Activated T-helper 17 cell treated with anti-CD3 and anti-CD28 coated beads, Interleukin-2, amount 50 U/mL, for 72 hours (primary cell): ENCODE results near the gene HDAC4. TPM values are rescaled to one million over a fixed set of nuclear protein-coding genes. Genes with fewer than 3 reads are reported as not detected.
A peak's percentile ranks its signal among the peaks of the same experiment; 100 is the strongest.

Experiments
- ATAC-seq: fragments of 150-1000 bp; cut with Tn5 transposase; replicated peaks from 2 replicates; pipeline ENCODE4 v1.10.0; 2021; ENCODE audit warnings: mild to moderate bottlenecking, moderate library complexity
- H3K27ac Mint-ChIP-seq: one replicate; pipeline ENCODE4 v1.8.0; 2022; ENCODE audit warnings: mixed read lengths
- H3K27me3 Mint-ChIP-seq: one replicate; pipeline ENCODE4 v1.8.0; 2022; ENCODE audit warnings: mixed read lengths
- H3K36me3 Mint-ChIP-seq: one replicate; pipeline ENCODE4 v1.8.0; 2022; ENCODE audit warnings: low read depth, mild to moderate bottlenecking, mixed read lengths
- H3K4me1 Mint-ChIP-seq: one replicate; pipeline ENCODE4 v1.8.0; 2022; ENCODE audit warnings: mixed read lengths
- H3K4me3 Mint-ChIP-seq: one replicate; pipeline ENCODE4 v1.8.0; 2022; ENCODE audit warnings: mild to moderate bottlenecking, mixed read lengths
- H3K9me3 Mint-ChIP-seq: one replicate; pipeline ENCODE4 v1.8.0; 2022; ENCODE audit warnings: mixed read lengths
- total RNA-seq, 2 donors: library from RNA; stranded (reverse); gene quantifications; one replicate each; pipeline ENCODE4 v1.2.3, GENCODE V29; 2022

The HDAC4 gene
- total RNA-seq, 2 donors from 2014 or later: 34.3 to 52.9 TPM

DNA sequence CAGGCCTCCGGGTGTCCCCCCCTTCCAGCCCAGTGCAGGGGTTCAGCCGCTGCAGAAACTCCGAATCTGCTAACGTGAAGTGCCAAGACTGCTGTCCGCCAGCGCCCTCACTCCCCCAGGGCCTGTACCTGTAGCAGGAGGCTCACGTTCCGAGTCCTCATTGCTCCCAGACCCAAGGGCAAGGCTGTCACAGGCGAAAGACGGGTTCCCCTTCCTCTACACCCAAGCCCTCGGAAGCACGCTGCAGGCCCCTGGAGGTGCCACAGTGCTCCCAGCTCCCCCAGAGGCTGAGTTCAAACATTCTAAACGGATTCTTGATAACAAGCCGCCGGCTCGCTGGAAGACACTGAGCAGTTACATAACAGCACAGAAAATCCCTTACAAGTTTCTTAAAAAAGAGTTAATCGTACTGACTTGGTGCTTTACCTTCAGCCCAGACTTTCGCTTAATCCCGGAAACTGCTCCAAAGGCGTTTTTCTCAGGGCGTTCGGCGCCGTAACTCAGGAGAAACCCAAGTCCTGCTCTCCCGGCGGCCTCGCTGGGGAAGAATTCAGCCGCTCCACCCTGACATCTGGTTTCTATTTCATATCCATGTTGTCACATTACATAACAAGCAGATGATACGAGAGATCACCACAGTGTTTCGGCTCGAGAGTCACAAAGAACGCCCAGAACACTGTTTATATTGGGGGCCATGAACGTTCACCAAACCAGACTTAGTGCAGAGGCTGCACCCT is 92.0 kb downstream of the HDAC4 start:
- no peak overlapping the region for H3K27ac Mint-ChIP-seq

DNA sequence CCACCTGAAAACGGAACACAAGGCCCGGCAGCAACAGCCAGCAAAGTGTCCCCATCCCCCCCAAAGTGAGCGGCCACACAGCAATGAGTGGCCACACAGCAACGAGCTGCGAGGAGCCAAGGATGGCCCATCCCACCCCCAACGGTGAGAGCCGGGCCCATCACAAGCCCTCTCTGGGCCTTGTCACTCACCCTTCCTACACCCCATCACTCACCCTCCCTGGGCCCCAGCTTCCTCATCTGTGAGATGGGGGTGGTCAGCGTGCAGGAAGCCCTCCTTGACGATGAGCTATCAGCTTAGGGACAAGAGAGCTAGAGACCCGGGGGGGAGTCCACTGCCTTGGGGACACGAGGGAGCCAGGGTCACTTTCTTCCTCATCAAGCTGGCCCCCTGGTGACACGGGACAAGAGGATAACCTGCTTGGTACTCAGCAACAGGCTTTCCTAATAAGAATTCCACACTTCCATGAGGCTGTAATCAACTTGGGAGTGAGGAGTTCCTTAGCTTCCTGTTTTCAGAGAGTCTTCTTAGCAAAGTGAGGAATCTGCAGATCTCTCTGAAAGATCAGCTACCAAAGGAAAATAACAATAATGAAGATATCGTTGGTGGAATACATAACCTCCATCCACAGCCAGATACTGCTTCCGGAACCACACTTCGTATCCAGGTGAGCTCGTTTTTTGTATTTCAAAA is 92.8 kb downstream of the HDAC4 start:
- Mint-ChIP-seq H3K27me3 (no peaks in the 10 kb centered on the region), H3K9me3 (no peaks in the 10 kb centered on the region), H3K4me1 (peaks cover 13% of the 10 kb centered on the region), H3K36me3 (no peaks in the 10 kb centered on the region), H3K4me3 (no peak overlapping the region), H3K27ac (no peak overlapping the region)
- no peak for ATAC-seq

More for the DNA sequence above, 92.0 kb downstream of the HDAC4 start:
- peaks cover 7% of the 10 kb centered on the region for H3K4me1 Mint-ChIP-seq
- no peaks in the 10 kb centered on the region for H3K36me3 Mint-ChIP-seq
- H3K27me3 Mint-ChIP-seq: no peaks in the 10 kb centered on the region
- no peak overlapping the region for H3K4me3 Mint-ChIP-seq
- no peaks in the 10 kb centered on the region for H3K9me3 Mint-ChIP-seq
- ATAC-seq: no peak

DNA sequence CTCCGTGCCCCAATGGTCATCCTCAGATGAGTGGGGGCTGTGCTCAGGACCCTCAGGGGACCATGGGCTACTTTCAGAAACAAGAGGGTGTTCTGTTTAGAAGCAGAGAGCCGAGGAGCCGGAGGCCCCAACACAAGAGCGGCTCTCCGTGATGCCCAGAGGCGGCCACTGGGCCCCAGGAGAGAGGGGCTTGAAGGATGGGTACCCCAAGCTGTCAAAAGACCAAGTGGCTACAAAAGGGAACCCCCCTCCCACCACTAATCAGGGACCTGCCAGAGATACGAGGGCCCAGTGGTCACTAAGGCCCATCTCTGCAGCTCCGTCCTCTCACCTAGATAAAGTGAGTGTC is 93.6 kb downstream of the HDAC4 start:
- no peaks in the 10 kb centered on the region for H3K9me3 Mint-ChIP-seq
- ATAC-seq: no peak
- H3K36me3 Mint-ChIP-seq: no peaks in the 10 kb centered on the region
- no peak overlapping the region for H3K4me3 Mint-ChIP-seq
- H3K4me1 Mint-ChIP-seq: peaks cover 13% of the 10 kb centered on the region
- H3K27me3 Mint-ChIP-seq: no peaks in the 10 kb centered on the region
- no peak overlapping the region for H3K27ac Mint-ChIP-seq

DNA sequence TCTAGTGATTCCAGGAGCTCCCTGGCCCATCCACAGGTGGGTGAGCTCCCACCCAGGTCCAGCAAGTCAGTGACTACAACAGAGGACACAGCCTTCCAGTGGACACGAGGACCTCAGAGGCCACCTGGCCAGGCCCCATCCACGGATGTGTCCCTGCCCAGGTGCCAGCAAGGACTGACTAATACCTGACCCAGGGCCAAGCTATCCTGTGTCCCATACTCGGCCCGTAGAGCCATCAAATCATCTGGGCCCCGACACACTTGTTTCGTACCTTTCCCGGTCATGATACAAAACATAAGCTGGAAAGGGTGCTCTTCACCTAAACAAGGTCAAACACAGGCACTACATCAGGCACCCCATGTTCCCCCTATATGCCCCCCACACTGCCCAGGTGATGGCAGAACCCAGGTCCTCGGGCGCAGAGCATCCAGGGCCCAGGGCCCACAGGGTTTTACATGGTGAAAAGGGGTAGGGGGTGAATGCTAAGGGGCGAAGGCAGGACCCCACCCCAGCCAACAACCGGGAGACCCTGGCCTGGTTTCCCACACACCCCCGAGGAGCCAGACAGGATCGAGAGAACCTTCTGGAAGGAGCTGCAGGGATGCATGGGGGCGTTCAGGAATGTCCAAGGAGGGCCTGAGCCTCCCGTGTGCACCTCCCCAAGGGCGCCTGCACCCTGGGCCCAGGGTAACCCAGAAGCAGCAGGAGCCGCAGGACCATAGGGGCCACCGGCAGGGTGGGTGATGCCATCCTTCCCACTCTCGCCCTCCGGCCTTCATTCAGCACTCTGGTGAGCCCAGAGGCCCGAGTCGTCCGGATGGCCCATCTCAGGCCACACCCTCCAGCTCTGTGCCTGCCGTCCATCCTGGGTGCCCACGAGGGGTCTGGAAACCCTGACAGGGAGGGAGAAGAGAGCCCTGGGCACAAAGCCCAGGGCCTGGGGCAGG is 94.3 kb downstream of the HDAC4 start:
- Mint-ChIP-seq H3K27me3 (no peaks in the 10 kb centered on the region), H3K9me3 (no peaks in the 10 kb centered on the region), H3K4me3 (no peak overlapping the region), H3K36me3 (no peaks in the 10 kb centered on the region), H3K4me1 (peaks cover 13% of the 10 kb centered on the region), H3K27ac (no peak overlapping the region)
- ATAC-seq: no peak

DNA sequence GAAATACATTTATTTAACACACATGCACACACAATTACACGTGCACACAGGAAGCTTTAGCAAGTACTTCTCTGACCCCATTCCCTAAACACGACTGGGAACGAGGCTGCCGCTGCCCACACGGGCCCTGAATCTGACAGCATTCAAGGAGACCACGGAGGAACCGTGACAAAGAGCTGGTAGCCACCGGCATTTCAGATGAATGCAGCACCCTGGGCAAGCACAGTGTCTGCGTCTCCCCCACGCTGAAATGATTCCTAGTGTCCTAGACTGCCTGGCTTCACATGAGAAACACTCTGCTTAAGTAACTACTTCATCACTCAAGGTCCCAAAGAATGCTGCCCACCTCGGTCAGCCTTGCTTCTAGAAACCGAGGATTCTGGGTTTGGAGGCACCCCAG is 95.0 kb downstream of the HDAC4 start:
- H3K27ac Mint-ChIP-seq: no peak overlapping the region
- ATAC-seq: no peak
- H3K4me3 Mint-ChIP-seq: no peak overlapping the region
- H3K4me1 Mint-ChIP-seq: peaks cover 13% of the 10 kb centered on the region
- no peaks in the 10 kb centered on the region for H3K27me3 Mint-ChIP-seq
- H3K36me3 Mint-ChIP-seq: no peaks in the 10 kb centered on the region
- H3K9me3 Mint-ChIP-seq: no peaks in the 10 kb centered on the region

DNA sequence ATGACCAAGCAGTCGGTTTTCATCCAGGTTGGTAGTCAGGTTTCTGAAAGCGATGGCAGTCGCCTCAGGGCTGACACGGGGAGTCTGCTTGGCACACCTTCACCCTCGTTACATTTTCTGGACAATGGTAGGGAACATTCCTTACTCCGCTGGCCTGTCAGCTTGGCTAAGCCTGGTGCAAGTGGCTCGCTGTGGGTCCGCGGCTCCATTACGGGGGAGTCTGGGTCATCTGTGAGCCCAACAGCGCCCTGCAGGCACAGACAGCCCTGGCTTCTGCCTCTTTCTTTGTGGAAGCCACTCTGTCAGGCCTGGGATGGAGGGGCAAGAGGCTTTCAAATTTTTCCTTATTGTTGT is 95.6 kb downstream of the HDAC4 start:
- no peak overlapping the region for H3K27ac Mint-ChIP-seq
- H3K27me3 Mint-ChIP-seq: no peaks in the 10 kb centered on the region
- no peak overlapping the region for H3K4me3 Mint-ChIP-seq
- no peaks in the 10 kb centered on the region for H3K9me3 Mint-ChIP-seq
- H3K36me3 Mint-ChIP-seq: no peaks in the 10 kb centered on the region
- ATAC-seq: no peak
- H3K4me1 Mint-ChIP-seq: peaks cover 13% of the 10 kb centered on the region

DNA sequence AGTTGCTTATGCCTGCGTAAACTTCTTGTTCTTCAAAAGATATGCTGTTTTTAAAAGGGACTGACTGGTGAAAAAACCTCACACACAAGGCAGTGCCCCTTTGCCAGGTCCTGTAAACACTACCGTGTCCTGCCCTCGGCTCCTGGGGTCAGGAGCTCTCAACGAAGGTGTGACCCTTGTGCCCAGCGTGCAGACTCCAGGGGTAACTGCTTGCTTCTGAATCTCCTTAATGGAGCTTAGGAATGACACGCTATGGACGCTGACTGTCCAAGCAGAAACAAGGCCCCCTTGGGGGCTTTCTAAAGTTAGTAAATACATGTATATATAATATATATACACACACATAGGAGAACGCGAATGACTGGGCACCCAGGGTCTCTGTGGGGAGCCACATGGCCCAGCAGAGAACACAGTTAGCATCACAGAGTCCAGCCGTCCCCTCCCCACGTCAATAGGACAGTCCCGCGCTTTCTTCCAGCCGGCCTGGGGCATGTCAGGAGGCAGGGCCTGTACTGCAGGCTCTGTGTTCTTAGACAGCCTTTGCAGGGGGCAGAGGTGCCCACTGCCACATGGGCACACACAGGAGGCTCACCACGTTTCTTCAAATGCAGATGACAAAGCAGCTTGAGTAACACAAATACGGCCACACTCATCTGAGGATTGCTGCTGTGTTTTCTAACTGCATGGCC is 96.1 kb downstream of the HDAC4 start:
- Mint-ChIP-seq H3K27me3 (no peaks in the 10 kb centered on the region), H3K36me3 (no peaks in the 10 kb centered on the region), H3K9me3 (no peaks in the 10 kb centered on the region), H3K27ac (peak overlapping the region; percentile 26), H3K4me3 (no peak overlapping the region), H3K4me1 (peaks cover 13% of the 10 kb centered on the region)
- no peak for ATAC-seq

DNA sequence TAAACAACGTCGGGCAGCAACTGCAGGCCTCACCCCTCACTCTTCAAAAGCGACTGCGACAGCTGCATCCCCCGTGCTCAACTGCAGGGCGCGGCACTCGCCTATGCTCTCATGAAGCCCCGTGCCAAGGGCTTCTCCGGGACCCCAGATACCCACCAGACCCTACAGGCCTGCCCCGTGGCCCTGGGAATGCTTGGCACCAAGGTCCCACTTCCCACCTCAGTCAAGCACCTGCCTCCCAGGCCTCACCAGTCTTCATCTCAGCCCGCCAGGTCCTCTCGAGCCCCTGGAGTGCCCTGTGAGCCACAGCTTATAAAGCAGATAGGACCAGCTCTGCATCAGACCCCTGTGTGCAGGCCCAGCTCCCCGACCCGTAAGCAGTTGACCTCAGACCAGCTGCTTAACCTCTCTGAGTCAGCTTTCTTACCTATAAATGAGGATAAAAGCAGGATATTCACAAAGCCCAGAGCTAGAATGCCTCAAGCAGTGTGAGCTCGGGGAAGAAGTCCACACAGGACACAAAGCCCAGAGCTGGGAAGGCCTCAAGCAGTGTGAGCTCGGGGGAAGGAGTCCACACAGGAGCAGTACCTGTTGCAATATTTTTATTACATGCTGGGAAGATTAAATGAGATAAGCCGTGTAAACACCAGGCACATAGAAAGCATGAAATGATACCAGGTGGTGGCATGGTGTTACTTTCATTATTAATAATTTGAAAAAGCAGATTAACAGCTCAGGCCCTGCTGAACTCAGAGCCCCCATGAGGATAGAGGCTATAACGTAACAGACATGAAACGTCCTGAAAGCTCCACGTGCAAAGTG is 96.9 kb downstream of the HDAC4 start:
- Mint-ChIP-seq H3K9me3 (no peaks in the 10 kb centered on the region), H3K27ac (peak overlapping the region; percentile 26), H3K4me3 (no peak overlapping the region), H3K4me1 (peaks cover 18% of the 10 kb centered on the region), H3K36me3 (no peaks in the 10 kb centered on the region), H3K27me3 (no peaks in the 10 kb centered on the region)
- peak; percentile 95 for ATAC-seq

DNA sequence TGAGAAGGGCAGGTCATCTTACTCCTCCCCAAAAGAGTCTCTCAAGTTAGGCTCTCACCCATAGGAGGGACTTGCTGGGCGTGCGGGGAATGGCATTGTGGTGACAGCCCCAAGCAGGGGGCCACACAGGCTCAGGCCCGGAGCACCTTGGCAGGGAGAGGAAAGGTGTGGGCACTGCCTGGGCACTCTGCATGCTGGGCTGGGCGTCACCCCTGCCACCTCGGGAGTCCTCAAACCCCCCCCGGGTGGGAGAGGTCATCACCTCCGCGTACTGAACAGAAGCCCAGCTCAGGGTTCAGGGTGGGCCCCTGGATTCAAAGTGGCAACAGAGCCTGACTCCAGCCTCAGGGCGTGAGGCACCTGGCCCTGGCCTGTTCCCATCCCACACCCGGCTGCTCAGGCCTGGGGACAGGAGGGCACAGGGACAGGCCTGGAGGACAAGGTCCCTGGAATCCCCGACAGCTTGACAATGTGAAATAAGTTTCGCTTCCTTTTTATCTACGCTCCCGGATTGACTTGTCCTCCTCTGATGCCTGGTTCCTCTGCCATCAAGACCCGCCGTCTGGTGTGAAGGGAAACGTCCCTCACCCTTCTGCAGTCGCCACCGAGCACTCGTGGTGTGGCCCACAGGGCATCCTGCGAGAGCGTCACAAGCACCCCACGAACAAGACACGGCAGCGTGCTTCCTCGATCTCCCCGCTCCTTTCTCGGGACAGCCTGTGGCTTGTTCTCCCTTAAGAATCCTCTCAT is 97.8 kb downstream of the HDAC4 start:
- H3K9me3 Mint-ChIP-seq: no peaks in the 10 kb centered on the region
- no peaks in the 10 kb centered on the region for H3K27me3 Mint-ChIP-seq
- no peaks in the 10 kb centered on the region for H3K36me3 Mint-ChIP-seq
- no peak overlapping the region for H3K27ac Mint-ChIP-seq
- no peak overlapping the region for H3K4me3 Mint-ChIP-seq
- no peak for ATAC-seq
- peaks cover 25% of the 10 kb centered on the region for H3K4me1 Mint-ChIP-seq

DNA sequence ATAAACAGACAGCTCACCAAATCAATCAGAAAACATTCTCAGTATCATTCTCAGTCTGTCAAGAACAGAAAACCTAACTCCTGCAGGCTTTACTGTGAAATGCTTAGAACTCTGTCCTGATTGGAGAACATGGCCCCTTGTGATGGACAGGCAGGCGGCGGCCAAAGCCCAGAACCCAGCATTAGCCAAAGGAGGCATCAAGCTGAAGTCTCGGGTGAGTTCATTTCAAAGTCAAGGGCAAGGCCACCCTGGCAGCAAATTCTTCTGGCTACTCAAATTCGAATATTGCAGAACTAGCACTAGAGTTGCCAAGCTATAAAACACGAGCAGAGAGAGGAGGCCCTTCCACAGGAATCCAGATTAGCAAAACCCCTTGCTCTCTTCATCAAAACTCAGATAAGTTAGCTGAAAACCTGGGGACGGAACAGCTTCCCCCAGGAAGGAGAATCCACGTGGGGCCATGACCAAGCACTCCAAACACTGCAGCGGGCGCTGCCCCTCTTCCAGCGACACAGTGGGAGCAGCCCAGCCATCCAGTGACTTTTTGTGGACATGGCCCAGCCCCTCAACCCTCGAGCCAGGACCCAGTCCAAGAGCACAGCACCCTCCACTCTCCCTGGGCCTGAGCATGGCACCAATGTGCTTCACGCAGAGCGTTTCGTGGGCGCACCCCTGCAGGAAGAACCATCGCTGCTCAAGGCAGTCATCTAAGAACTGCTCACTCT is 98.6 kb downstream of the HDAC4 start:
- no peaks in the 10 kb centered on the region for H3K9me3 Mint-ChIP-seq
- H3K27ac Mint-ChIP-seq: no peak overlapping the region
- H3K4me3 Mint-ChIP-seq: no peak overlapping the region
- H3K27me3 Mint-ChIP-seq: no peaks in the 10 kb centered on the region
- H3K4me1 Mint-ChIP-seq: peaks cover 30% of the 10 kb centered on the region
- no peak for ATAC-seq
- H3K36me3 Mint-ChIP-seq: no peaks in the 10 kb centered on the region

DNA sequence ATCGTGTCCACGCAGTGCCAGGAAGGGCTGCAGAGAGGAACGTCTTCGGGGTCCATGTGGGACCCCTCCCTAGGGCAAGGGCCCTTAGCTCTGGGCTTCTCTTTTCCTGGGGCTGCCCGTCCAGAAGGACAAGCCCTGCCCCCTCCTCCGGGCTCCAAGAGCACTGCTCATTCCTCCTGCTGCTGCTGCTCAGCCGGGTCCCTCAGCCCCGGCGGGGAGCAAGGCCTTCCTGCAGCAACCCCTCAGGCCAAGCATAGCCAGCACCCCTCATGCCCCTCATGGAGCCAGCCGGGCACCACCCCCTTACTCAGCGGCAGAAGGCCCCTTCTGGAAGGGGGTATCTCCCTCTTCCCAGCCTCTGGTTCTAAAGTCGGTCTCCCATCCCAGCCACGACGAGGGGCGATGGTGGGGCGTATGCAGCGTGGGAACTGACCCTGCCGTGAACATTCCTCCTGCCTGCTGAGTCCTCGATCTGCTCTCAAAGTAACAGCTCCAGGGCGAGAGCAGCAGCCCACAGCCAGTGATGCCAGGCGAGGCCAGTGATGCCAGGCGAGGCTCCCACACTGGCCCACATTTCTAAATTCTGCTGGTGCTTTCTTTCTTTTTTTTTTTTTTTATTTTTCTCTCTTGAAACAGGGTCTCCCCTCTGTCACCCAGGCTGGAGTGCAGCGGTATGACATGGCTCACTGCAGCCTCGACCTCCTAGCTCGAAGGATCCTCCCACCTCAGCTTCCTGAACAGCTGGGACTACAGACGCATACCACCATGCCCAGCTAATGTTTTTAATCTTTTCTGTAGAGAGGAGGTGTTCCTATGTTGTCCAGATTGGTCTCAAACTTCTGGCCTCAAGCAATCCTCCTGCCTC is 99.7 kb downstream of the HDAC4 start:
- no peak overlapping the region for H3K27ac Mint-ChIP-seq
- no peak overlapping the region for H3K4me3 Mint-ChIP-seq
- no peaks in the 10 kb centered on the region for H3K36me3 Mint-ChIP-seq
- H3K9me3 Mint-ChIP-seq: no peaks in the 10 kb centered on the region
- ATAC-seq: no peak
- H3K4me1 Mint-ChIP-seq: peaks cover 32% of the 10 kb centered on the region
- no peaks in the 10 kb centered on the region for H3K27me3 Mint-ChIP-seq

DNA sequence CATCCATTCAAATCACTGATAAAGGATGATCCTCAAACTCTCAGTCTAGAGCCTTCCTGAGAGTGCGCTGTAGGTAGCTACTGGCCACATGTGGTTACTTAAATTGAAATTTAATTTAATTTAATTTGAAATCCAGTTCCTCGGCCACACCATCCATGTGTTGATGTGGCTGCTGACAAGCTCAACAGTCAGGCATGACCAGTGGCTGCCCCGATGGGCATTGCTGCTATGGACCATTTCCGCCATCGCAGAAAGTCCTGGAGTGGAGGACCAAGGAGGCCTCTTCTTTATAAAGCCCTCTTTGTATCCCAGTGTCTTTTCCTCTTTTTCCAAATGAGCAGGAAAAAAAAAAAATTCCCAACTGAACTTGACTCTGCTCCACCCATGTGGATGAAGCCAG is 100.6 kb downstream of the HDAC4 start:
- H3K27me3 Mint-ChIP-seq: peaks cover 6% of the 10 kb centered on the region
- H3K9me3 Mint-ChIP-seq: no peaks in the 10 kb centered on the region
- no peak for ATAC-seq
- H3K27ac Mint-ChIP-seq: no peak overlapping the region
- no peak overlapping the region for H3K4me3 Mint-ChIP-seq
- peaks cover 40% of the 10 kb centered on the region for H3K4me1 Mint-ChIP-seq
- H3K36me3 Mint-ChIP-seq: no peaks in the 10 kb centered on the region
